NCI-H82 treated with DMSO at 0.1 percent for 48 hours (cell line): ENCODE results near the gene ZNF175.

ENCODE experiments used
- DNase-seq: peaks from one replicate; lab custom pipeline; 2025; ENCODE audit not compliant: unreplicated experiment; lab: John Stamatoyannopoulos, UW

The ZNF175 gene

DNA sequence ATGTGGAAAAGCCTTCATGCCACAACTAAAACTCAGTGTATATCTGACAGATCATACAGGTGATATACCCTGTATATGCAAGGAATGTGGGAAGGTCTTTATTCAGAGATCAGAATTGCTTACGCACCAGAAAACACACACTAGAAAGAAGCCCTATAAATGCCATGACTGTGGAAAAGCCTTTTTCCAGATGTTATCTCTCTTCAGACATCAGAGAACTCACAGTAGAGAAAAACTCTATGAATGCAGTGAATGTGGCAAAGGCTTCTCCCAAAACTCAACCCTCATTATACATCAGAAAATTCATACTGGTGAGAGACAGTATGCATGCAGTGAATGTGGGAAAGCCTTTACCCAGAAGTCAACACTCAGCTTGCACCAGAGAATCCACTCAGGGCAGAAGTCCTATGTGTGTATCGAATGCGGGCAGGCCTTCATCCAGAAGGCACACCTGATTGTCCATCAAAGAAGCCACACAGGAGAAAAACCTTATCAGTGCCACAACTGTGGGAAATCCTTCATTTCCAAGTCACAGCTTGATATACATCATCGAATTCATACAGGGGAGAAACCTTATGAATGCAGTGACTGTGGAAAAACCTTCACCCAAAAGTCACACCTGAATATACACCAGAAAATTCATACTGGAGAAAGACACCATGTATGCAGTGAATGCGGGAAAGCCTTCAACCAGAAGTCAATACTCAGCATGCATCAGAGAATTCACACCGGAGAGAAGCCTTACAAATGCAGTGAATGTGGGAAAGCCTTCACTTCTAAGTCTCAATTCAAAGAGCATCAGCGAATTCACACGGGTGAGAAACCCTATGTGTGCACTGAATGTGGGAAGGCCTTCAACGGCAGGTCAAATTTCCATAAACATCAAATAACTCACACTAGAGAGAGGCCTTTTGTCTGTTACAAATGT, 16.4 kb downstream of the ZNF175 start:
- DNase-seq, result no peak

DNA sequence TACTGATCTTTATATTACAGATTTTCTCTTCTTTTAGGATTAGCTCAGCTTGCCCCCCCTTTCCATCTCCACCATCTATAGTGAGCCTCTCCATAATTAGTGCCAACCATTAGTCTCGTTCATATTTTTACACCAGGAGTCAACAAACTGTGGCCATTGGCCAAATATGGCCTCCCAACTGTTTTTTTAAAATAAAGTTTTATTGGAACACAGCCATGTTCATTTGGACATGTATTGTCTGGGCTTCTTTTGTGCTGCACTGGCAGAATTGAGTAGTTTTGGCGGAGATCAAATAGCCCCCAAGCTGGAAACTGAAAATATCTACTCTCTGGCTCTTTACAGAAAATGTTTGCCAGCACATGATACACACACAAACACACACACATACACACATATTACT, 18.4 kb downstream of the ZNF175 start:
- no peak for DNase-seq

DNA sequence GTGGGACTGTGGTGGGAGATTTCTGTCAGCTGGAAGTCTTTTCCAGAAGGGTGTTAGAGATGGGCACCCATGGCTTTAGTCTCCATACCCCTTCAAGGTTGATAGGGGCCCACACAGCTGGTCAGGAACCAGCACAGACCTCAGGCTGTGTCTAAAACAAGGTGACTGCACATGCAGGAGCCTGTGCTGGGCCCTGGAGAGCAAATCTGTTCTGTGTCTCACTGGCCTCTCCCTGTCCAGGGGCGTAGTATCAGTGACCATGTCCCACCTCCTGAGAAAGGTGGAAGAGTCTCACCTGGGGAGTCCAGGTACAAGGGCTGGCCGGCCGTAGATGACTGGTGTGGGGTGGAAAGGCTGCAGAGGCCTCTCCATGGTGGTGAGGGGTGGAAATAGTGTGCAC, 19.4 kb downstream of the ZNF175 start:
- DNase-seq, result no peak

DNA sequence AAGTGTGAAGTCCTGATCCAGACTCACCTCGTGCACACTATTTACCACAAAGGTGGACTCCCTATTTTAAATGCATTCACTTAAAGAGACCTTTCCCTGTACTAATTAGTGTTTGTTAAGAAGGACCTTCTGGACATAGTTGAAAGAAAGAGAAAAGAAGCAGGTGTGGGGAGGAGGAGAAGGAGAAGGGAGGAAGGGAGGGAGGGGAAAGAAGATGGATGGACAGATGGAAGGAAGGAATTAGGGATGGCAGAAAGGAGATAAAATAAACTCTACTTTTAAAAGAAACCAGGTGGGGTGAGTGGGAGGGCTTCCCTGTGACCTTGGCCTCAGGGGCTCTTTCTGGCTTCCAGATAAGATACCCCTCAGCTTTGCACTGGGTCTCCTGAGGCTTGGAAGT, 21.4 kb downstream of the ZNF175 start:
- DNase-seq, result no peak

GRCh38 chr19:51593138-51593890, 22.2 kb downstream of the ZNF175 start:
- no peak for DNase-seq

- DNase-seq, result peak; percentile 78
Observed at GRCh38 chr19:51593969-51594773, 23.1 kb downstream of the ZNF175 start.

- no peak for DNase-seq
Observed at GRCh38 chr19:51594774-51595109, 23.7 kb downstream of the ZNF175 start.

DNA sequence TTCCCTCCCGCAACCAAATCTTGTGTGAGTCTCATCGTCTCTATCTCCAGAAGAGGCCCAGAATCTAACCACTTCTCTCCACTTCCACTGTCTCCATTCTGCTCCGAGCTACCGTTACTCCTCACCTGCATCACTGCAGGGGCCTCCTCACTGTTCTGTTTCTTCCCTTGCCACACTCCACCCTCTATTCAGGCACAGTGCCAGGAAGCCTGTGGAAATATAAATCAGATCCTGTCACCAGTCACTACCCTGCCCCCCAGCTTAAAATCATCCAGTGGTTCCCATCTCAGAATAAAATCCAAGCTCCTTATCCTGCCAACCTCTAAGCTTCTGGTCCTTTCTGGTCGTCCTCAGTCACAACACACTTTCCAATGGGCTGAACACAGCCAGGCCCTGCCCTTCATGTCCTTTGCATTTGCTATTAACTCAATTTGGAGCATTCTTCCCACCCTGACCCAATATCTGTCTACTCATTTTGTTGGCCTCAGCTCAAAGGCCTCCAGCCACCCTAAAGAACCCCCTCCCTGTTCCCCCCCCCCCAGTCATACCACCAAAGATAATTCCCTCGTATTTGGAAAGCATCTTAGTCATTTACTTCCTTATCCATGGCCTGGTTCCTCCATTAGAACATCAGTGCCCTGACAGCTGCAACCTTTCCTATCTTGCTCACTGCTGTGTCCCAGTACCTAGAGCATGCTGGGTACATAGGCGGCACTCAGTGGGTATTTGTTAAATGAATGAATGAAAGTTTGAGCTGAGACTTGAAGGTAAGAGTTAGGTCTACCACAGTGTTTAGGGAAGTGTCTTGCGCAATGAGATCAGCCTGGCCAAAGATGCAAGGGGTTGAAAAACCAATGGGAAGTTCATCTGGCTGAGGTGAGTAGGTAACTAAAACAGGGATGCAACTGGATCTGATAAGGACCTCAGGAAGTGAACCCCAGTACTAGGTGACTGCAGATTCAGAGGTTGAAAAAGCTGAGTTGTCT, 24.4 kb downstream of the ZNF175 start:
- no peak for DNase-seq

- no peak for DNase-seq
Observed at GRCh38 chr19:51598159-51598915, 27.3 kb downstream of the ZNF175 start.

GRCh38 chr19:51599084-51599483, 28.0 kb downstream of the ZNF175 start:
- no peak for DNase-seq

- DNase-seq, result no peak
Observed at GRCh38 chr19:51600940-51601580, 30.0 kb downstream of the ZNF175 start.

DNA sequence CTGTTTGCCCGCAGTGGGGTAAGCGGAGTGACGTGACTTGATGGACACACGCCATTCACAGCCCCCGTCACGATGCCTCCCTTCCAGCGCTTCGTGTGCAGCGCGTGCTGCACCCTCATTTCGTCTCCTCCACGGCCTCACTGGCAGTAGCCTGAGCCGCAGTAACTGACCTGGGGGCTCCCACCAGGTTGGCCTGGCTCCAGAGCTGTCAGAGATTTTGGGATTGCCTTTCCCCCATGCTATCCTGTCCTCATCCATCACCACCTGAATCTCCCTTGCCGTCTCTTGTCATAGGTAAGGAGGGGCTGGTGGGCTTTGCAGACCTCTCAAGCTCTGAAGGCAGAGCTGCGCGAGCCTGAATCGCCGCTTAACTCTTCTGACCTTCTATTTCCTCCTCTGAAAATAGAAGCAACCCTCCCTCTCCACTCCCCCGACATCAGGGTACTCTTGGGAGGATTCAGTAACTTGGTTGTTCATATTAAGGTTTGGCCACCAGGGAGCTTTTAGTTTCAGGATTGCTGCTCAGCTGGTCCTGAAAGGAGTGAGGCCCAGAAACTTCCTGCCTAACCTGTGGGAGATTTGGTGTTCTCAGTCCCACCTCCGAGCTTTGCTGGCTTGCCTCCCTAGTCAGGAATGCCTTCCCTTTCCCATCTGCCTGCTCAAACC, 31.2 kb downstream of the ZNF175 start:
- no peak for DNase-seq

- no peak for DNase-seq
Observed at GRCh38 chr19:51607077-51607476, 36.0 kb downstream of the ZNF175 start.

GRCh38 chr19:51607920-51608562, 37.0 kb downstream of the ZNF175 start:
- DNase-seq, result no peak

- DNase-seq, result no peak
Observed at GRCh38 chr19:51610576-51610975, 39.5 kb downstream of the ZNF175 start.

- DNase-seq, result no peak
Observed at GRCh38 chr19:51614789-51615188, 43.7 kb downstream of the ZNF175 start.

GRCh38 chr19:51615991-51616390, 44.9 kb downstream of the ZNF175 start:
- DNase-seq, result no peak

GRCh38 chr19:51621178-51621577, 50.1 kb downstream of the ZNF175 start:
- DNase-seq, result no peak
